ENCODE data around the gene SLC8B1.

The SLC8B1 gene

GRCh38 chr12:113295886-113296556 lies 38.9 kb downstream of the SLC8B1 start:
- DNase-seq (ENCODE audit: low read depth): no peak

GRCh38 chr12:113293100-113293499 lies 41.8 kb downstream of the SLC8B1 start:
- DNase-seq (ENCODE audit: low read depth): no peak

GRCh38 chr12:113292547-113292946 lies 42.4 kb downstream of the SLC8B1 start:
- no peak for DNase-seq (ENCODE audit: low read depth)

- DNase-seq (ENCODE audit: low read depth): no peak
Measured at GRCh38 chr12:113292091-113292490, 42.8 kb downstream of the SLC8B1 start.

- DNase-seq (ENCODE audit: low read depth): no peak
Measured at GRCh38 chr12:113291586-113291985, 43.3 kb downstream of the SLC8B1 start.

- DNase-seq (ENCODE audit: low read depth): no peak
Measured at GRCh38 chr12:113290506-113290905, 44.4 kb downstream of the SLC8B1 start.

- no peak for DNase-seq (ENCODE audit: low read depth)
Measured at GRCh38 chr12:113289361-113289760, 45.5 kb downstream of the SLC8B1 start.

- DNase-seq (ENCODE audit: low read depth): no peak
Measured at GRCh38 chr12:113287899-113288282, 47.0 kb downstream of the SLC8B1 start.

- DNase-seq (ENCODE audit: low read depth): no peak
Measured at GRCh38 chr12:113287146-113287898, 47.6 kb downstream of the SLC8B1 start.

GRCh38 chr12:113286712-113287111 lies 48.2 kb downstream of the SLC8B1 start:
- no peak for DNase-seq (ENCODE audit: low read depth)

GRCh38 chr12:113285679-113286610 lies 49.0 kb downstream of the SLC8B1 start:
- DNase-seq (ENCODE audit: low read depth): no peak

- no peak for DNase-seq (ENCODE audit: low read depth)
Measured at GRCh38 chr12:113284751-113285150, 50.2 kb downstream of the SLC8B1 start.

- DNase-seq (ENCODE audit: low read depth): no peak
Measured at GRCh38 chr12:113278633-113279032, 56.3 kb downstream of the SLC8B1 start.

GRCh38 chr12:113278141-113278540 lies 56.8 kb downstream of the SLC8B1 start:
- no peak for DNase-seq (ENCODE audit: low read depth)

- no peak for DNase-seq (ENCODE audit: low read depth)
Measured at GRCh38 chr12:113277511-113277910, 57.4 kb downstream of the SLC8B1 start.

- DNase-seq (ENCODE audit: low read depth): no peak
Measured at GRCh38 chr12:113276946-113277500, 57.9 kb downstream of the SLC8B1 start.

GRCh38 chr12:113276306-113276705 lies 58.6 kb downstream of the SLC8B1 start:
- DNase-seq (ENCODE audit: low read depth): no peak

- DNase-seq (ENCODE audit: low read depth): no peak
Measured at GRCh38 chr12:113274848-113275247, 60.1 kb downstream of the SLC8B1 start.

GRCh38 chr12:113273053-113273725 lies 61.7 kb downstream of the SLC8B1 start:
- no peak for DNase-seq (ENCODE audit: low read depth)

- DNase-seq (ENCODE audit: low read depth): no peak
Measured at GRCh38 chr12:113271853-113272561, 62.9 kb downstream of the SLC8B1 start.

- DNase-seq (ENCODE audit: low read depth): no peak
Measured at GRCh38 chr12:113271466-113271852, 63.5 kb downstream of the SLC8B1 start.

All from stimulated activated CD8-positive, alpha-beta memory T cell treated with anti-CD3 and anti-CD28 coated beads, Interleukin-12 subunit alpha, Interleukin-12 subunit beta, amount 100 ng/mL, for 1 hour (primary cell).